GM18951 (cell line): ENCODE results near the gene BPIFB3.

Source experiments
- POLR2A ChIP-seq: IDR thresholded peaks from 4 replicates; pipeline ENCODE4 v1.6.1; 2011; ENCODE audit warnings: mild to moderate bottlenecking; ENCODE audit not compliant: insufficient read length, insufficient read depth; ENCODE audit errors: extremely low read depth
- in situ Hi-C: fragments of 300-500 bp; cut with MboI; formaldehyde crosslinking; loops from one replicate; pipeline ENCODE4 v1.12.0; 2022; ENCODE audit warnings: low sequenced_read_pairs, mixed read lengths, inconsistent platforms; ENCODE audit not compliant: unreplicated experiment

BPIFB3 gene

GRCh38 chr20:33010674-33011449 is 42.8 kb upstream of the BPIFB3 start:
- no peak for TF ChIP-seq POLR2A
- in situ Hi-C loops: no loop called here

- in situ Hi-C loops: no loop called here
- no peak for TF ChIP-seq POLR2A
Measured at GRCh38 chr20:33012327-33013189, 41.1 kb upstream of the BPIFB3 start.

- in situ Hi-C loops: no loop called here
Measured at GRCh38 chr20:33013701-33014326, 39.9 kb upstream of the BPIFB3 start.

GRCh38 chr20:33014336-33015113 is 39.2 kb upstream of the BPIFB3 start:
- TF ChIP-seq POLR2A: no peak
- in situ Hi-C loops: no loop called here

More at GRCh38 chr20:33013701-33014326, 39.9 kb upstream of the BPIFB3 start:
- TF ChIP-seq POLR2A: no peak

- TF ChIP-seq POLR2A: no peak
- in situ Hi-C loops: no loop called here
Measured at GRCh38 chr20:33015114-33015484, 38.6 kb upstream of the BPIFB3 start.

GRCh38 chr20:33015700-33016580 is 37.8 kb upstream of the BPIFB3 start:
- in situ Hi-C loops: no loop called here

GRCh38 chr20:33016581-33017109 is 37.1 kb upstream of the BPIFB3 start:
- no peak for TF ChIP-seq POLR2A
- in situ Hi-C loops: no loop called here

More at GRCh38 chr20:33015700-33016580, 37.8 kb upstream of the BPIFB3 start:
- TF ChIP-seq POLR2A: no peak

GRCh38 chr20:33017542-33017941 is 36.2 kb upstream of the BPIFB3 start:
- no peak for TF ChIP-seq POLR2A
- in situ Hi-C loops: no loop called here

- in situ Hi-C loops: no loop called here
- no peak for TF ChIP-seq POLR2A
Measured at GRCh38 chr20:33018169-33018931, 35.4 kb upstream of the BPIFB3 start.

- in situ Hi-C loops: no loop called here
- TF ChIP-seq POLR2A: no peak
Measured at GRCh38 chr20:33019465-33020277, 34.0 kb upstream of the BPIFB3 start.
